ENCODE measurements around the gene KCNG3.

Gene KCNG3

GRCh38 chr2:42493468-42494354 lies at the start of gene KCNG3:
Gene KCNG3 (minus strand): TSS chr2:42493982. CDS start chr2:42493501, 481 bp downstream.
- DNase-seq (ENCODE audit: low read depth): no peak
- no peak for TF ChIP-seq CTCF (conservative IDR thresholded peaks at IDR 0.05; ENCODE audit: low read depth, low read length)
- peak within 1 kb of the TSS; percentile 55 for H3K4me3 ChIP-seq (ENCODE audit: low read length)

- no peak for TF ChIP-seq CTCF (conservative IDR thresholded peaks at IDR 0.05; ENCODE audit: low read depth, low read length)
- no peak overlapping the region for H3K4me3 ChIP-seq (ENCODE audit: low read length)
- no peak for DNase-seq (ENCODE audit: low read depth)
Observed at GRCh38 chr2:42542871-42543270, 49.1 kb upstream of the KCNG3 start.

GRCh38 chr2:42537493-42537892 lies 43.7 kb upstream of the KCNG3 start:
- no peak for DNase-seq (ENCODE audit: low read depth)
- H3K4me3 ChIP-seq (ENCODE audit: low read length): no peak overlapping the region
- no peak for TF ChIP-seq CTCF (conservative IDR thresholded peaks at IDR 0.05; ENCODE audit: low read depth, low read length)

- DNase-seq (ENCODE audit: low read depth): no peak
- no peak overlapping the region for H3K4me3 ChIP-seq (ENCODE audit: low read length)
- TF ChIP-seq CTCF (conservative IDR thresholded peaks at IDR 0.05; ENCODE audit: low read depth, low read length): no peak
Observed at GRCh38 chr2:42532397-42532796, 38.6 kb upstream of the KCNG3 start.

- TF ChIP-seq CTCF (conservative IDR thresholded peaks at IDR 0.05; ENCODE audit: low read depth, low read length): no peak
- no peak for DNase-seq (ENCODE audit: low read depth)
- no peak overlapping the region for H3K4me3 ChIP-seq (ENCODE audit: low read length)
Observed at GRCh38 chr2:42523341-42523740, 29.6 kb upstream of the KCNG3 start.

- H3K4me3 ChIP-seq (ENCODE audit: low read length): no peak overlapping the region
- no peak for TF ChIP-seq CTCF (conservative IDR thresholded peaks at IDR 0.05; ENCODE audit: low read depth, low read length)
- DNase-seq (ENCODE audit: low read depth): no peak
Observed at GRCh38 chr2:42522035-42522434, 28.3 kb upstream of the KCNG3 start.

- TF ChIP-seq CTCF (conservative IDR thresholded peaks at IDR 0.05; ENCODE audit: low read depth, low read length): no peak
- DNase-seq (ENCODE audit: low read depth): no peak
- no peak overlapping the region for H3K4me3 ChIP-seq (ENCODE audit: low read length)
Observed at GRCh38 chr2:42519624-42520023, 25.8 kb upstream of the KCNG3 start.
